Measurements from ENCODE around the gene ABCA4. TPM values are rescaled to one million over a fixed set of nuclear protein-coding genes. Genes with fewer than 3 reads are reported as not detected.

Gene ABCA4
- total and polyA plus RNA-seq, 2 of the 8 experiments (the other 6 are each of a cell fraction or from before 2014, with no cell fraction given): 0.06 TPM; not detected in 1

DNA sequence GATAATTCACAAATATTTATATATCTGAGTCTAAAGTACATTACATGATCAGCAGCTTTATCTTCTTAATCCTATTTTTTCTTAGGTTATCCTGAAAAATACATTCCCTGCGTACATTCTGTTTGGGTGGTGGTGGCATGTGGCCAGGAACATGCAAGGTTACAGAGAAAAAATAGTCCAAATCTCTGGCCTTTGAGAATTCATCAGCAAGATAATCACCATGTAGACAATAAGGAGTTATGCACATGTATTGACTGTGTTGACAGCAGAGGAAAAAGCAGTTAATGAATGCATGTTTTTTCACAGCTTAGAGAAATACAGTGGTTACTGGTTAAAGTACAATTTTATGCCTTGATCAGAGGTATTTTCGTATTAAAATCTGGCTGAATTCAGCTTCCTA lies 49.0 kb downstream of the ABCA4 start (continued):
- TF ChIP-seq GABPA (IDR thresholded peaks at IDR 0.05; ENCODE audit: borderline replicate concordance, insufficient read depth, low read length): no peak
- TF ChIP-seq CREB1 (IDR thresholded peaks at IDR 0.05): no peak
- no peak for TF ChIP-seq CHD1 (IDR thresholded peaks at IDR 0.05; ENCODE audit: low read depth, low read length)
- no peak for TF ChIP-seq USF2 (IDR thresholded peaks at IDR 0.05; ENCODE audit: low read length)
